LHCN-M2 (cell line): Measurements from ENCODE around the gene ANXA11. TPM values are rescaled to one million over a fixed set of nuclear protein-coding genes. Genes with fewer than 3 reads are reported as not detected.

Source experiments
- DNase-seq: peaks from one replicate; pipeline ENCODE4 v3.0.0-alpha.2; 2012; ENCODE audit warnings: low read depth
- total RNA-seq: library from RNA; depleted of rRNA; stranded (reverse); fragments of >200 nt; gene quantifications from 2 replicates; pipeline ENCODE4 v1.2.3, GENCODE V29; 2014

The ANXA11 gene
- total RNA-seq, 1 experiment from 2014 or later = 84.7 TPM

DNA sequence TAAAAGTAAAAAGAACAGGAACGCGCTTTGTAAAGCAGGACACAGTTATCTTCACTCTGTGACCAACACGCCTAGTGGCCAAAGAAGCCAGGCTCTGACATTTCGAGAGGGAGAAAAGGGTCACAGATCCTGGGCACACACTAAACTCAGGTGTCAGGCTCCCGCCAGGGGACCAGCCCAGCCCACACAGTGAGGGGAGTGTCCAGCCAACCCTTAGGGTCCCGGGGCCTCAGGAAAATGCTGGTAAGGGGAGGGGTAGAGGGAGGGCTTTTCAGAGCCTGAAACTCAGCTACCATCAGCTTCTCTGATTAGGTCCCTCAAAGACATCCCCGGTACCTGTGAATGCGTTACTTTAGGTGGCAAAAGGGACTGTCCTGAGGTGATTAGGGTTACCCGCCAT, 16.6 kb downstream of the ANXA11 start:
- DNase-seq = no peak

- no peak for DNase-seq
These were observed 17.6 kb downstream of the ANXA11 start for GRCh38 chr10:80187465-80188409.

GRCh38 chr10:80187060-80187459, 18.3 kb downstream of the ANXA11 start:
- no peak for DNase-seq

DNA sequence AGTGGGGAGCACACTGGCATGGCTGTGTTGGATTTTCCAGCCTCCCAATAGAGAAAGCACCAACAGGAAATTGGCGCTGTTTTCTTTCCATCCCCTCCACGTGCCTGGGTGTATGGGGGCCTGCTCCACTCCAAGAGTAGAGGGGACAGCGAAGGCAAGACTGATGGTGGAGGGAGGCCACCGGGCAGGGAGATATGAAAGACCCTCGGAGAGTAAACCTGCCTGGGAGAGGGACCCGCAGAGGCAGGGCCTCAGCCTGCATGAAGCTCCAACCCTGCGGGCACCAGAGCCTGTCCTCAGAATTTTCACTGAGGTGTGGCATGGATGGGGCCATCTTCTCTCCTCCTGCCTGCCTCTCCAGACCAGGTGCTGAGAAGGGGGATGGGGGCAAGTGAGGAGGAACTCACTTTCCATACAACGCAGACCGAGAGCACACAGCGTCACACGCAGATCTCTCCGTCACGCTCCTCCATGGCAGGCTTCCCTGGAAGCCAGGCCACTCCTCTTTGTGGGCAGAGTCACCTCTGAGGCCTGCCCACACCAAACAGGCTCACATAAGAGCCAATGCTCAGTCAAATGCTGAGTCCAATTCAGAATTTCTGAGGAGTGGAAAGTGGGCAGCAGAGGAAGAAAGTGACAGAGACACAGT, 18.8 kb downstream of the ANXA11 start:
- DNase-seq = no peak

- DNase-seq = no peak
These were observed 19.6 kb downstream of the ANXA11 start for GRCh38 chr10:80185578-80186299.

DNA sequence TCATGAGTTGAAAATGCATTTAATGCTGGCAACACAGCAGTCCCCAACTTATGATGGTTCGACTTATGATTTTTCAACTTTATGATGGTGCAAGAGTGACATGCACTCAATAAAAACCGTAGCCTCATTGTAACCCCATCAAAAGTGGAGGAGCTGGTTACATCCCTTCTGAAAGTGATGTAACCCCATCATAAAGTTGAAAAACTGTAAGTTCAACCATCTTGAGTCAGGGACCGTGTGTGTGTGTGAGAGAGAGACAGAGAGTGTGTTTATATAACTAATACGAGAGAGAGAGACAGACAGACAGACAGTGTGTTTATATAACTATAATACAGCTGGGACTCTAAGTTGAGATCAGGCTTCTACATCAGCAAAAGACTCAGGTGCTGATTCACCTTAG, 21.0 kb downstream of the ANXA11 start:
- no peak for DNase-seq

- DNase-seq = no peak
These were observed 21.9 kb downstream of the ANXA11 start for GRCh38 chr10:80183436-80183835.

DNA sequence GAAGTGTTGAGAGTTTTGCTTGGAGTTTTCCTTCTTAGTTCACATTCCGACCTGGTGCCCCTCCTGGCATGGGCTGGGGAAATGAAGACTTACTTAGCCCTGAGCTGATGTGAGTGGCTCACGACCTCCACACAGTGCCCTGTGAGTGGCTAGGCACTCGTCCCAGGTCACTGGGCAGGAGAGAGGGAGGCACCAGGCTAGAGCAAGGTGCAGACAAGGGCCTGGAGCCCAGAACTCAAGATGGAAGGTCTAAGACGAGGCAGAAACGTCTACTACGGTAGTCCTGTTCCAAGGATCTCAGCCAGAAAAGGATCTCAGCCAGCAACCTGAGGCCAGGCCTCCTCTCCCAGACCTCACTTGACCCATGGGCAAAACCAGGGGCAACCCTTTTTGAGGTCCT, 22.4 kb downstream of the ANXA11 start:
- no peak for DNase-seq

DNA sequence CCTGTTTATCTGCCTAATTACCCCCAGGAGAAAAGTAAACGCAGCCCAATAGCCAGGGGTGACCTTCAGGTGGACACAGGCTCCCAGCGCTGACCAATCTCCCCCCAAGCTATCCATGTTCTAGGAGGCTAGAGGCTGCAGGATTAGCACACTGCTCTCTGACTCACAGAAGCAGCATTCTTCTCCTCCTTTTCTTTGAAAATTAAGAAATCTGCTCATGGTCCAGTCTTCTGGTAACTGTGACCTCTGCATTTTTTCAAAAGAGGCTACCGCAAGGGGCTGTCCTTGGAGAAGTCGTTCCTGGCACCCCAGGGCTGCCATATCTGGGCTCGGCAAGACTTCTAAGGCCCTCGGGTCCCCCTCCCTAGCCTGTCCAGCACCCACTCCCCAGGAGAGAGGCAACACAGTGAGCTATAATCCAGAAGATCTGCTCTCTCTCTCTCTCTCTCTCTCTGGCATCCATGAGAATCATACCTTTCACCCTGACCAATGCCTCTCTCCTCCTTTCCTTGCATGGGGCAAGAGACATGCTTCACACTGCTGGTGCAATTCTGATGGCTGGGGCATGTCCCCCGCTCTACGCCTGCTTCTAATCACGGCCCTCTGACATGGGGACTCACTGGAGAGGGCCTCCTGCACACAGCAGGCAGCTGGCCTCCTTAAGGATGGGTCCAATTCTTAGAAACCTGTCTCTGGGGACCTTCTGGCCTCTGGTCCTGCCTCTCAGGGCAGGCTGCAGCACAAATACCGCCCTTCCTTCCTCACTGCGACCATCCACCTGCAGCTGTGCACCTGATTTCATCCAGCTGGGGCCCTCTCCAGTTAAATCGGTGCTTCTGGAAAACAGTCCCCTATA, 27.3 kb downstream of the ANXA11 start:
- no peak for DNase-seq

- DNase-seq = no peak
These were observed 28.8 kb downstream of the ANXA11 start for GRCh38 chr10:80176526-80176925.

DNA sequence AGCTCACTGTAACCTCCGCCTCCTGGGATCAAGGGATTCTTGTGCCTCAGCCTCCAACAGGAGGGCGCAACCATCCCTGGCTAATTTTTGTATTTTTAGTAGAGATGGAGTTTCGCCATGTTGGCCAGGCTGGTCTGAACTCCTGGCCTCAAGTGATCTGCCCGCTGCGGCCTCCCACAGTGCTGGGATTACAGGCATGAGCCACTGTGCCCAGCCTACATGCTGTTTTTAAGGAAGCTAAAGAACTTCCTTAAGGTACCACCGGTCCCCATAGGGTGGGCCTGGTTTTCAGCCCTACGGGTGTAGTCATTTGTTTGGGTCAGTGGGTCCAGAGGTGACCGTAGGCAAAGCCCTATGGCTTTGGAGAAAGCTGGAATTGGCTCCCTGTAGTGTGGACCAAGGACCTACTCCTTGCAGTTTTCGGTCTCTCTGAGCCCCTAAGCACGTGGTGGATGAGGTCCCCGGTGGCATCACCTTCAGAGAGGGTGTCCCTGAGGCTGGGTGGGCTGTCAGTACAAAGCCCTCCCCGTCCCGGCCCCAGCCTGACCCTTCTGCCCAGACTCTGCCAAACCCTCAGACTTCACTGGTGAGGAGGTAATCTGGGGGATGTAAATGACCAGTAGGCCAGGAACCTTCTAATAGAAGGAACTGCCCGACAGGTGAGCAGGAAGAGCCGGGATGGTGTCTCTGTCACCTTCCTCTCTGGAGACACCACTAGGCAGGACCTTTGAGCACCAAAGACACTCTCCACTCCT, 30.5 kb downstream of the ANXA11 start:
- no peak for DNase-seq

GRCh38 chr10:80173466-80173865, 31.9 kb downstream of the ANXA11 start:
- DNase-seq = no peak

DNA sequence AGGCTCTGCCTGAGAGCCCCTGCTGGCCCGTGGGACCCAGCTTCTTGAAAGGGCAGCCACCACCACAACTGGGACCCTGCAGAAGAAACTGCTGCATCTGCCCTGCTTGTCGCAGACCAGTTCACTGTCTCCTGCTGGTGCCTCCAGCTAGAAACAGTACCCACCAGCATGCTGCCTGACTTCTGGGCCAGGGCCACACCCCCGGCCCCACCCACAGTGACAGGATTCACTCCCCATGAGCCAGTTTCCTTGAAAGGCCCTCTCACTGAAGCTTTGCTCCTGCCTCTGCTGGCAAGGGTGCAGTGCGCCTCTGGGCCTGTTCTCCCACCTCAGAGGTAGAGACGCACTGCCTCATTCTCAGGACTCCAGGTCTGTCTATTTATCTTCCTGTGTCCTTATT, 32.4 kb downstream of the ANXA11 start:
- DNase-seq = no peak

DNA sequence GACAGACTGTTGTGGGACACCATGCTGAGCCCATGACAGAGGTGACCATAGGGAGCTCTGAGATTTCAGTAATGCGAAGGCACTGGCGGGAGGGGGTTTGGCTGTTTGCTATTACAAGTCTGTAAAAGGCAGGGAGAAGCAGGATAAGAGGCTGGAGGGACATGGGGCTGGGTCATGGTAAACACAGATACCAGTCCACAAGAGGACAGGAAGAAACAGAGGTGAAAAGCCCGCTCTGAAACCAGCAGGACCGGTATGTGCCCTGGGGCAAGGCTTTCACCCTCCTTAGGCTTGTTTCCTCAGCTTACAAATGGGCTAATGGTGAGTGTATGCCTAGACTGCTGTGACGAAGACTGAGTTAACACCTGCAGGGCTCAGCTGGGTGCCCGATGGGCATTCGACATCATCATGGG, 34.1 kb downstream of the ANXA11 start:
- no peak for DNase-seq

GRCh38 chr10:80170641-80171040, 34.7 kb downstream of the ANXA11 start:
- DNase-seq = no peak

DNA sequence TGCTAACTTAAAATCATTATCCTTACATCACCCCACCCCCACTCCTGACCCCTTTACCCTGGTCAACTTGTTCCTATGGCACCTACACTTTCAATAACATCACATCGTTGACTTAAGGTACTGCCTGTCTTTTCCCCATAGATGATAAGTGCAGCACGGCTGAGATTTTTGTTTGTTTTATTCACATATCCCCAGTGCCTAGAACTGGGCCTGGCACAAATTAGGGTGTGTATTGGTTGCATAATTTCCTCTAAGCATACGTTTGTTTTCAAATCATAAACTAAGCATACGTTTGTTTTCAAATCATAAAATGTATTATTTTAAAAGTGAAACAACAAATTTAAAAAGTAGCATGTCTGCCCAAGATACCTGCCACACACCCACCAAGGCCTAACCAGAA, 35.3 kb downstream of the ANXA11 start:
- DNase-seq = no peak

DNA sequence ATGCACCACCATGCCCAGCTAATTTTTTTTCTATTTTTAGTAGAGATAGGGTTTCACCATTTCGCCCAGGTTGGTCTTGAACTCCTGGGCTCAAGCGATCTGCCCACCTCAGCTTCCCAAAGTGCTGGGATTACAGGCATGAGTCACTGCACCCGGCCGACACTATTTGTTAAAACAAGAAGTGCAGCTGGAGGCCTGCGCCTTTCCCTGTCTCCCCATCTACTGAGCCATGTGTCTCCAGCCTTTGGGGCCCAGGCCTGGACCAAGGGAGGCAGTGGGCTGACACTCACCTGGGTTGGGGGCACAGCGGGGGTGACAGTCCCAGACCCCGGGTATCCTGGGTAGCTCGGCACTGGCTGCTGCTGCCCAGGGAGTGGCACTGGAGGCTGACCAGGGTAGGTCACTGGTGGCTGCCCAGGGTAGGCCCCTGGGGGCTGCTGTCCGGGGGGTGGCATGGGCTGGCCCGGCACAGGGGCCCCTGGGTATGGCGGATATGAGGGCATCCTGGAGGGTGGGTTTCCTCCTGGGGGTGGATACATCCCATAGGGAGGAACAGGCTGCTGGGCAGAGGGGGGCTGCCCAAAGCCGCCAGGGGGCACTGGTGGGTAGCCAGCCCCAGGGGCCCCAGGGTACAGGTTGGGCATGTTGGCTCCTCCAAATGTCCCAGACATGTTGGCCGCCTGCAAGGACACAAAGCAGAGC, 36.5 kb downstream of the ANXA11 start:
- DNase-seq = peak; percentile 38

DNA sequence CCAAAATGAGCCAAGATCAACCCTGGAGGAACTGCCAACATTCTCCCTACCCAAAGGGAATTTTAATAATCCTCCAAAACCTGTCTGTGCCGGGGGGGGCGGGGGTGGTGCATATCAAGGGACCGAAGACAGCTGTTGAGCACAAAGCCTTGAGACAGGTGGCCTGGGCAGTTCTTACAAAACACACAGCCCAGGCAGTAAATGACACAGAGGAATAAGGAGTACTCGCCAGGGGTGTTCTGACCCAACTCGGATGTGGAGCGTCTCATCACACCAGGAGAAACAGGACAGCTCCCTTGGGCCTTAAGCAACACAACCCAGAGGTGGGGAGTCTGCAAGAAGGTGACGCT, 37.2 kb downstream of the ANXA11 start:
- peak; percentile 92 for DNase-seq

DNA sequence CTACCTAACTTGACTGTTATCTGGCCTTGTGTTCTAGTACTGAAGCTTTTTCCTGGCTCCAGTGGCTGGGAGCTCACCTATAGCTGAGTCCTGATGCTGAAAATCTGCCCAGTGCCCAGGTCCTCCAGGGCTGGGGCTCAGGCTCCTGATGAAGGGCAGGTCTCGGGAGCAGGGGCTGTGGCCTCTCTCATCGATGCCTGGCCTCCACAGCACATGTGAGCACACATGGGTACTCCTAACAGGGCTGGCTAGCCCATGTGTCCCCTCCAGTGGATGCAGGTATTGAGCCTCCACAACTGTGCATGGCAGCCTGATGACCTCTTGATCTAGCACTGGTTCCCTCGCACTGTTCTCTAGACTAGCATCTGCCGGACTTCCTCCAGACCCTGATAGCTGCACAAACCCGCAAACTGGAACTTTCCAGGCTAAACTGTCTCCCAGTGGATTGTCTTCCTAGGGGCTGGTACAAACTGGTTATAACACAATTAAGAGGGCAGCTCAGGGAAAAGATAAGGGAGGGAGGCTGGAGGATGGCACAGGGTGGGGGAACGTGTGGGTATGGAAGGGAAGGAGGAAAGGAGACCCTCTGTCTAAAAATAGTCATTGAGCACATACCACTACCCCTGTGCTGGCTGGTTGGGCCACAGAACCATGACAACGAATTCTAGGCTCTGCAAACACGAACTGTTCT, 37.7 kb downstream of the ANXA11 start:
- no peak for DNase-seq
